CD14-positive monocyte (primary cell): ENCODE results near the gene FAM180B. TPM values are rescaled to one million over a fixed set of nuclear protein-coding genes. Genes with fewer than 3 reads are reported as not detected.
A peak's percentile ranks its signal among the peaks of the same experiment; 100 is the strongest.

Source experiments
- DNase-seq, 3 donors: peaks; one replicate each; pipeline ENCODE4 v3.0.0-alpha.2; 2011 to 2022
- H2AFZ ChIP-seq: 2 replicates; pipeline ENCODE4 v1.6.0; 2012; ENCODE audit warnings: mild to moderate bottlenecking, low read depth, low read length, inconsistent platforms; ENCODE audit not compliant: insufficient read depth, poor library complexity, severe bottlenecking
- H3K27ac ChIP-seq, 2 donors: 1 replicate in 1 of 2; 2 replicates in 1 of 2; pipeline ENCODE4 v1.5.1; 2012 to 2013; ENCODE audit warnings: low read length in 2 of 2, control low read depth in 1 of 2, inconsistent platforms in 1 of 2, low read depth in 1 of 2, mild to moderate bottlenecking in 1 of 2
- H3K27me3 ChIP-seq, 2 donors: one replicate each; pipeline versions ENCODE4 v1.6.0 to v1.6.1; 2011 to 2013; ENCODE audit warnings: low read length in 2 of 2; ENCODE audit not compliant: control insufficient read depth in 2 of 2, insufficient read depth in 2 of 2
- H3K36me3 ChIP-seq, 2 donors: replicated peaks in 1 of 2; 1 replicate in 1 of 2; 2 replicates in 1 of 2; pipeline versions ENCODE4 v1.5.1 to v1.6.1; 2012 to 2013; ENCODE audit warnings: low read length in 2 of 2, control low read depth in 1 of 2, inconsistent platforms in 1 of 2, mild to moderate bottlenecking in 1 of 2; ENCODE audit not compliant: insufficient read depth in 2 of 2, control insufficient read depth in 1 of 2
- H3K4me1 ChIP-seq, 2 donors: 1 replicate in 1 of 2; 2 replicates in 1 of 2; pipeline versions ENCODE4 v1.5.1 to v1.6.1; 2012 to 2013; ENCODE audit warnings: low read length in 2 of 2, control low read depth in 1 of 2, inconsistent platforms in 1 of 2, mild to moderate bottlenecking in 1 of 2, moderate library complexity in 1 of 2; ENCODE audit not compliant: insufficient read depth in 2 of 2, control insufficient read depth in 1 of 2
- H3K4me2 ChIP-seq: replicated peaks from 2 replicates; pipeline ENCODE3; 2012; ENCODE audit warnings: low read length, moderate library complexity, mild to moderate bottlenecking; ENCODE audit not compliant: poor library complexity, severe bottlenecking; ENCODE audit errors: extremely low read depth
- H3K4me3 ChIP-seq, 3 experiments: fragments of 200-600 bp in 1 of 3; sonication (generic) in 1 of 3; replicated peaks in 1 of 3; 1 replicate in 2 of 3; 2 replicates in 1 of 3; pipeline ENCODE4 v1.5.1; 2011 to 2013; ENCODE audit warnings: low read length in 3 of 3, mild to moderate bottlenecking in 3 of 3, control low read depth in 2 of 3, low read depth in 2 of 3, inconsistent platforms in 1 of 3, moderate library complexity in 1 of 3
- H3K79me2 ChIP-seq: 2 replicates; pipeline ENCODE4 v1.6.0; 2012; ENCODE audit warnings: mild to moderate bottlenecking, control low read depth, inconsistent platforms, low read length, moderate library complexity; ENCODE audit not compliant: insufficient read depth
- H3K9ac ChIP-seq: 2 replicates; pipeline ENCODE4 v1.6.0; 2017; ENCODE audit warnings: low read length, mild to moderate bottlenecking; ENCODE audit not compliant: insufficient read depth, poor library complexity, severe bottlenecking
- H3K9me3 ChIP-seq, 2 donors: replicated peaks in 1 of 2; 1 replicate in 1 of 2; 2 replicates in 1 of 2; pipeline versions ENCODE4 v1.5.1 to v1.6.1; 2012 to 2013; ENCODE audit warnings: low read length in 2 of 2, control low read depth in 1 of 2; ENCODE audit not compliant: control insufficient read depth in 1 of 2, insufficient read depth in 1 of 2
- H4K20me1 ChIP-seq: 2 replicates; pipeline ENCODE4 v1.6.0; 2012; ENCODE audit warnings: mild to moderate bottlenecking, low read length, control low read depth, moderate library complexity; ENCODE audit not compliant: insufficient read depth
- H3K27ac Mint-ChIP-seq, 7 donors: one replicate each; pipeline ENCODE4 v1.8.0; 2020; ENCODE audit warnings: mild to moderate bottlenecking in 7 of 7, mixed read lengths in 7 of 7, moderate library complexity in 6 of 7, inconsistent platforms in 2 of 7
- H3K27me3 Mint-ChIP-seq, 3 donors: one replicate each; pipeline ENCODE4 v1.8.0; 2021 to 2022; ENCODE audit warnings: low read depth in 3 of 3, mild to moderate bottlenecking in 3 of 3, mixed read lengths in 3 of 3, moderate library complexity in 3 of 3, inconsistent platforms in 1 of 3
- H3K36me3 Mint-ChIP-seq, 2 donors: one replicate each; pipeline ENCODE4 v1.8.0; 2020; ENCODE audit warnings: mixed read lengths in 2 of 2, inconsistent platforms in 1 of 2, mild to moderate bottlenecking in 1 of 2
- H3K4me1 Mint-ChIP-seq: one replicate; pipeline ENCODE4 v1.8.0; 2020; ENCODE audit warnings: mild to moderate bottlenecking, mixed read lengths
- H3K4me3 Mint-ChIP-seq, 2 donors: one replicate each; pipeline ENCODE4 v1.8.0; 2020; ENCODE audit warnings: mild to moderate bottlenecking in 2 of 2, mixed read lengths in 2 of 2, moderate library complexity in 1 of 2
- H3K9me3 Mint-ChIP-seq, 7 donors: one replicate each; pipeline ENCODE4 v1.8.0; 2020 to 2022; ENCODE audit warnings: mixed read lengths in 7 of 7, mild to moderate bottlenecking in 6 of 7, moderate library complexity in 6 of 7, inconsistent platforms in 2 of 7
- WGBS: methylation state at CpG from one replicate; pipeline ENCODE4 v1.1.5; 2013; ENCODE audit warnings: missing lambda C conversion rate; ENCODE audit not compliant: insufficient coverage; 5-methylcytosine and 5-hydroxymethylcytosine counted together
- intact Hi-C, 2 donors: fragments of 100-400 bp; cut with micrococcal nuclease; formaldehyde crosslinking; loops; one replicate each; pipeline versions ENCODE4 v1.15.0 to v1.15.1; 2023
- polyA minus RNA-seq: library from RNA; depleted of rRNA, polyadenylated mRNA; stranded (reverse); fragments of >200 nt; gene quantifications from 2 replicates; pipeline ENCODE4 v1.2.3, GENCODE V29; 2012
- polyA plus RNA-seq, 3 donors: library from polyadenylated mRNA; depleted of rRNA in 1 of 3; unstranded in 2 of 3; stranded (reverse) in 1 of 3; fragments of 300-500 nt in 2 of 3; fragments of >200 nt in 1 of 3; fragmentation: Illumina TruSeq in 2 of 3; gene quantifications; 1 replicate in 2 of 3; 2 replicates in 1 of 3; pipeline ENCODE4 v1.2.3, GENCODE V29; 2012 to 2021
- total RNA-seq, 12 experiments: library from RNA in 1 of 12; stranded (reverse) in 1 of 12; fragments of 120-200 nt in 1 of 12; gene quantifications; one replicate each; pipeline ENCODE4 v1.2.4 and lab custom pipeline; 2013 to 2026; ENCODE audit warnings: mixed read lengths in 6 of 12, inconsistent platforms in 1 of 12
- TF ChIP-seq, protein P1 (sequence below): fragments of 200-600 bp; IDR thresholded peaks from one replicate; pipeline ENCODE4 v1.8.0; 2022; ENCODE audit warnings: antibody characterized with exemption, mild to moderate bottlenecking

Gene FAM180B, protein sequence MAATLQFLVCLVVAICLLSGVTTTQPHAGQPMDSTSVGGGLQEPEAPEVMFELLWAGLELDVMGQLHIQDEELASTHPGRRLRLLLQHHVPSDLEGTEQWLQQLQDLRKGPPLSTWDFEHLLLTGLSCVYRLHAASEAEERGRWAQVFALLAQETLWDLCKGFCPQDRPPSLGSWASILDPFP
- total RNA-seq (2013) = 0.15 TPM
- polyA plus RNA-seq (under 1 TPM in 1 of 3 donors, not detected in 2; 0.13 TPM), polyA minus RNA-seq (not detected in 2 replicates), total RNA-seq (lab: John Stamatoyannopoulos, UW) (0 to 0.39 (median 0.08) reads per million in 11 experiments)

DNA sequence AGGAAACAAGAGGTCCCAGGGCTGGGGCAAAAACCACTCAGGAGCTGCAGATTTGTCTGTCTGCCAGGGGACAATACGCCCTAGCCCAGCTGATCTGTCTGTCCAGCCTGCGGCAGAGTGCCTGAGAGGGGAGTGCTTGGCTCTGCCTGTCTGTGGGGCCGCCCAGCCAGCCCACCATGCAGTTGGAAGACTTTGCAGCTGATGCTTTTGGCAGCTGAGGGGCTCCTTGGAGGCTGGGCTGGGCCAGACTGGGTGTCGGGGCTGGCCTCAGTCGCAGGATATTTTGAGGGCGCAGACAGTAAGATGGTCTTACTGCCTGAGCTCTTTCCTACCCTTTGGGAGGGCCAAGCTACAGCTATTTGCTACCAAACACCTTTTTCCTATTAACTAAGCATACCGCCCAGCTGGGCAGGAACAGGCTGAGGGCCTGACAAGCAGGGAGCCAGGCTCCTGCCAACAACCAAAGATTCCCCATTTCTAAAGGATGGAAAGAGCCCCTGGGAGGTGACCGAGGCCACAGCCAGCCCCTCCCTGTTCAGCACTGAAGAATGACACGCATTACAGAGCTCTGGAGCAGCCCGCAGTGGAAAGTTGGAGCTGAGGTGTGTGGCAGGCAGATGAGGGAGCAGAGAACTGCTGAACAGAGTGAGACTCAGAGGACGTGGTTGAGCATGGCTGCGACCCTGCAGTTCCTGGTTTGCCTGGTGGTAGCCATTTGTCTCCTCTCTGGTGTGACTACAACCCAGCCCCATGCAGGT lies at the start of gene FAM180B:
Gene FAM180B (plus strand): TSS at position 581 of the 758 bp plus-strand sequence. CDS start 91 bp downstream, at position 672.
- H3K36me3 ChIP-seq = peaks cover 35 to 40% of the 10 kb centered on the region in 2 donors

DNA sequence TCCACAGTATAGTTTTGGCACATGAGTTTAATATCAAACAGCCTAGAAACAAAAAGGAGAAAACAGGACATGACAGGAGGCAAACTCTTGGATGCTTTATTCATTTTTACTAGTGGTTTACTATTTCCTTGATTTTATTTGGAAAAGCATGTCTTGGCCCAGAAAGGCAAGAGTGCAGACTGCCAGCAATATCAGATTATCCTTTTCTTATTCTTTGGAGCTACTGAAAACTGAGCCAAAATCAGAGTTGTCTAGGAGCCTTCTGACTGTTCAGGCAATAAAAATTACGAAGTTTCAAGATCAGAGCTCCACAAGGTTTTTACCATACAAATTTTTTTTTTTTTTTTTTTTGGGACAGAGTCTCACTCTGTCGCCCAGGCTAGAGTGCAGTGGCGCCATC lies 49.6 kb upstream of the FAM180B start:
- TF ChIP-seq, protein P1, sequence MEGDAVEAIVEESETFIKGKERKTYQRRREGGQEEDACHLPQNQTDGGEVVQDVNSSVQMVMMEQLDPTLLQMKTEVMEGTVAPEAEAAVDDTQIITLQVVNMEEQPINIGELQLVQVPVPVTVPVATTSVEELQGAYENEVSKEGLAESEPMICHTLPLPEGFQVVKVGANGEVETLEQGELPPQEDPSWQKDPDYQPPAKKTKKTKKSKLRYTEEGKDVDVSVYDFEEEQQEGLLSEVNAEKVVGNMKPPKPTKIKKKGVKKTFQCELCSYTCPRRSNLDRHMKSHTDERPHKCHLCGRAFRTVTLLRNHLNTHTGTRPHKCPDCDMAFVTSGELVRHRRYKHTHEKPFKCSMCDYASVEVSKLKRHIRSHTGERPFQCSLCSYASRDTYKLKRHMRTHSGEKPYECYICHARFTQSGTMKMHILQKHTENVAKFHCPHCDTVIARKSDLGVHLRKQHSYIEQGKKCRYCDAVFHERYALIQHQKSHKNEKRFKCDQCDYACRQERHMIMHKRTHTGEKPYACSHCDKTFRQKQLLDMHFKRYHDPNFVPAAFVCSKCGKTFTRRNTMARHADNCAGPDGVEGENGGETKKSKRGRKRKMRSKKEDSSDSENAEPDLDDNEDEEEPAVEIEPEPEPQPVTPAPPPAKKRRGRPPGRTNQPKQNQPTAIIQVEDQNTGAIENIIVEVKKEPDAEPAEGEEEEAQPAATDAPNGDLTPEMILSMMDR = no peak
- peaks cover 55% of the 10 kb centered on the region for H3K4me1 Mint-ChIP-seq
- H3K9me3 Mint-ChIP-seq = no peaks in the 10 kb centered on the region
- peaks cover 6% of the 10 kb centered on the region in 2 donors for H3K36me3 ChIP-seq
- peaks cover 0 to 1% (median 0%) of the 10 kb centered on the region in 3 donors for H3K27me3 Mint-ChIP-seq
- intact Hi-C loops = no loop called here
- no peaks in the 10 kb centered on the region for H3K9me3 ChIP-seq
- H4K20me1 ChIP-seq = peaks cover 100% of the 10 kb centered on the region
- DNase-seq = no peak
- H3K4me3 ChIP-seq = no peak overlapping the region
- H2AFZ ChIP-seq = no peak overlapping the region
- 88% methylated on average over 1 of the region's 3 CpGs for WGBS
- H3K27ac ChIP-seq = peak overlapping the region in 1 of 2 donors; percentile 21
- peaks cover 16 to 44% of the 10 kb centered on the region in 2 donors for H3K4me1 ChIP-seq
- H3K4me3 Mint-ChIP-seq = no peak overlapping the region
- H3K9ac ChIP-seq = no peak overlapping the region
- H3K79me2 ChIP-seq = peaks cover 100% of the 10 kb centered on the region
- H3K4me2 ChIP-seq = no peak overlapping the region
- H3K27ac Mint-ChIP-seq = peak overlapping the region; percentile 20 to 85 (median 41)
- H3K27me3 ChIP-seq = no peaks in the 10 kb centered on the region
- peaks cover 8 to 28% of the 10 kb centered on the region in 2 donors for H3K36me3 Mint-ChIP-seq

More for the DNA sequence above, at the start of gene FAM180B:
- Histone ChIP-seq H3K27me3 (no peaks in the 10 kb centered on the region), H3K27ac (peak within 1 kb of the TSS; percentile 17 to 68), H3K9me3 (no peaks in the 10 kb centered on the region), H3K4me3 (no peak within 1 kb of the TSS), H4K20me1 (no peaks in the 10 kb centered on the region), H3K4me2 (no peak within 1 kb of the TSS), H2AFZ (peak within 1 kb of the TSS; percentile 84), H3K9ac (peak within 1 kb of the TSS; percentile 43), H3K79me2 (peaks cover 15% of the 10 kb centered on the region), H3K4me1 (peaks cover 15 to 20% of the 10 kb centered on the region in 2 donors)
- Mint-ChIP-seq H3K9me3 (no peaks in the 10 kb centered on the region), H3K36me3 (peaks cover 32 to 49% of the 10 kb centered on the region in 2 donors), H3K27ac (peak within 1 kb of the TSS in 5 of 7 donors; percentile 40 to 86 (median 82)), H3K4me1 (peaks cover 21% of the 10 kb centered on the region), H3K4me3 (no peak within 1 kb of the TSS), H3K27me3 (peaks cover 0 to 3% (median 0%) of the 10 kb centered on the region in 3 donors)
- 90% methylated on average over 11 of the region's 12 CpGs for WGBS
- intact Hi-C loops = no loop called here
- TF ChIP-seq, protein P1 = no peak
- DNase-seq = no peak
